Thymus (tissue), 11 donors: Measurements from ENCODE around the gene ABLIM2. TPM values are rescaled to one million over a fixed set of nuclear protein-coding genes. Genes with fewer than 3 reads are reported as not detected.

Source experiments
- DNase-seq, 9 donors: peaks; one replicate each; pipeline ENCODE4 v3.0.0-alpha.2; 2013; ENCODE audit warnings: low spot score in 9 of 9, low read depth in 6 of 9, missing footprints in 1 of 9
- H3K27ac ChIP-seq, 2 donors: one replicate each; pipeline ENCODE4 v1.5.1; 2013; ENCODE audit warnings: control low read depth in 1 of 2, low read depth in 1 of 2, low read length in 1 of 2, mild to moderate bottlenecking in 1 of 2, moderate library complexity in 1 of 2
- H3K27me3 ChIP-seq, 2 donors: one replicate each; pipeline ENCODE4 v1.5.1; 2013; ENCODE audit warnings: low read length in 1 of 2; ENCODE audit not compliant: control insufficient read depth in 2 of 2, insufficient read depth in 1 of 2
- H3K36me3 ChIP-seq, 2 donors: one replicate each; pipeline ENCODE4 v1.5.1; 2013; ENCODE audit warnings: low read length in 1 of 2, mild to moderate bottlenecking in 1 of 2, moderate library complexity in 1 of 2; ENCODE audit not compliant: control insufficient read depth in 2 of 2, insufficient read depth in 2 of 2
- H3K4me1 ChIP-seq, 2 donors: one replicate each; pipeline ENCODE4 v1.5.1; 2013; ENCODE audit warnings: low read length in 2 of 2; ENCODE audit not compliant: control insufficient read depth in 2 of 2, insufficient read depth in 2 of 2
- H3K4me3 ChIP-seq, 2 donors: one replicate each; pipeline ENCODE4 v1.5.1; 2013; ENCODE audit warnings: low read length in 2 of 2, control low read depth in 1 of 2, mild to moderate bottlenecking in 1 of 2
- H3K9me3 ChIP-seq, 2 donors: one replicate each; pipeline ENCODE4 v1.5.1; 2013; ENCODE audit warnings: low read length in 1 of 2, mild to moderate bottlenecking in 1 of 2; ENCODE audit not compliant: control insufficient read depth in 2 of 2, insufficient read depth in 1 of 2
- WGBS: extraction: QIAGEN DNeasy Blood & Tissue Kit; methylation state at CpG from one replicate; pipeline ENCODE4 v1.1.7; 2013; 5-methylcytosine and 5-hydroxymethylcytosine counted together
- polyA plus RNA-seq: library from polyadenylated mRNA; stranded (reverse); fragments of 200-250 nt; gene quantifications from one replicate; pipeline ENCODE4 v1.2.3, GENCODE V29; 2013
- total RNA-seq: library from RNA; stranded (reverse); fragments of 120-200 nt; gene quantifications from one replicate; pipeline ENCODE4 v1.2.4, GENCODE V29; 2013
- donor health status: healthy.

The ABLIM2 gene
- total and polyA plus RNA-seq, 2 donors: 1.0 to 7.4 TPM

DNA sequence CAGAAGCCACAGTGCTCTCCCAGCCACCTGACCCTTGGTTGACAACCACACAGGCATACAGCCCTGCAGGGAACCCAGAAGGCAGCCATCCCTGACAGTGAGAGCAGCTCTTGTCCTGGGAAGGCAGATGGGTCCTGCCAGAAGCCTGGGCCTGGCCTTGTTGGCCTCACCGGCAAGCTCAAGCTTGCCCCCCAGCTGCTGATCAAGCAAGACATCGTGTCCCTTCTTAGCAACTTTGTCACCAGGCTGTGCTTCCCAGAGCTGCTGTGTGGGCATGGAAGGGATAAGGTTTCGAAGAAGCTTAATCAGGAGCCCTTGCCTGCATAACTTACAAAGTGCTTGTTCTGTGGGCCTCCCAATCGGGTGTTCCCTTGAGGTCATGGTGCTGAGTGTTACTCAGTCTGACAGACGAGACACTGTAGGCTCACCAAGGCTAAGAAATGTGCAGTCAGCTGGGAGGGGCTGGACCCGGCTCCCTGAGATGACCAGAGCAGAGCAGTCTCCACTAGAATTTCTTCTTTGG lies 6.8 kb upstream of the ABLIM2 start:
- DNase-seq: no peak
- H3K27me3 ChIP-seq: peaks cover 0 to 58% of the 10 kb centered on the region in 2 donors
- H3K9me3 ChIP-seq: peaks cover 4 to 11% of the 10 kb centered on the region in 2 donors
- H3K4me1 ChIP-seq: peaks cover 0 to 7% of the 10 kb centered on the region in 2 donors
- no peak overlapping the region for H3K4me3 ChIP-seq
- no peak overlapping the region for H3K27ac ChIP-seq
- WGBS: 87% methylated on average over 6 of the region's 6 CpGs
- no peaks in the 10 kb centered on the region for H3K36me3 ChIP-seq

DNA sequence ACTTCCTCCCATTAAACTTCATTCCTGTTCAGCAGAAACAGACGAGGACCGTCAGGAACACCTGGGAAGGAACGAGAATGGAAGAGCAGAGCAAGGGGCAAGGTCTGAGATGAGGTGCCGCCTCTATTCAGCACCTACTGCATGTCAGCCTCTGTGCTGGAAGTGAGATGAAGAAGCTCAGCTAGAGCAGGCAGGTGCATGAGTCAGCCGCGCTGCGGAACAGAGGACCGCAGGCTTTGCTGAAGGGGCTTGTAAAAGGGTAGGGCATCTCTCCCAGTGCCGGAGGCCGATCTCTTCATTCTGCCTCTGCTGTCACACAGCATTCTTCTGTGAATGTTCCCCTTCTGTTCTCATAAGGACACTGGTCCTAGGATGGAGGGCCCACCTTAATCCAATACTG lies 6.1 kb upstream of the ABLIM2 start:
- Histone ChIP-seq H3K4me1 (peaks cover 3 to 10% of the 10 kb centered on the region in 2 donors), H3K36me3 (no peaks in the 10 kb centered on the region), H3K27me3 (peaks cover 0 to 63% of the 10 kb centered on the region in 2 donors), H3K9me3 (peaks cover 4 to 13% of the 10 kb centered on the region in 2 donors), H3K4me3 (no peak overlapping the region), H3K27ac (no peak overlapping the region)
- 96% methylated on average over 10 of the region's 10 CpGs for WGBS
- no peak for DNase-seq

DNA sequence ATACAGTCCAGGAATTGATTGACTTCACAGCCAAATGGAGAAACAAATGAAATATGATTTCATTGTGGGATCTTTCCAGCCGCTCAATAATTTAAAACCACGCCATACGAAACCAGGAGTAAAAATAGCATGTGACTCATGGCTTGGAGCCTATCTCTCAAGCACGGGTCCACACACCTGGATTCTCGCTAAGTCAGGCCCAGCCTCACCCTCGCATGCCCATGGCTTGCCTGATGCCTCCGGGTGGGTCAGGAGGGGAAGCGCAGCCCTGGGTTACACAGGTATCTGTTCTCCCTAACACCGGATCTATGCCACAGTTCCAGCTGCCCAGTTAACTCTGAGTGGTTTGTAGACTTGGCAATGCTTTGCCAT lies 5.6 kb upstream of the ABLIM2 start:
- H3K27ac ChIP-seq: peak overlapping the region in 1 of 2 donors; percentile 46
- peaks cover 2 to 68% of the 10 kb centered on the region in 2 donors for H3K27me3 ChIP-seq
- H3K36me3 ChIP-seq: no peaks in the 10 kb centered on the region
- H3K4me1 ChIP-seq: peaks cover 7 to 15% of the 10 kb centered on the region in 2 donors
- WGBS: 78% methylated on average over 9 of the region's 9 CpGs
- H3K9me3 ChIP-seq: peaks cover 4 to 15% of the 10 kb centered on the region in 2 donors
- no peak overlapping the region for H3K4me3 ChIP-seq
- no peak for DNase-seq

DNA sequence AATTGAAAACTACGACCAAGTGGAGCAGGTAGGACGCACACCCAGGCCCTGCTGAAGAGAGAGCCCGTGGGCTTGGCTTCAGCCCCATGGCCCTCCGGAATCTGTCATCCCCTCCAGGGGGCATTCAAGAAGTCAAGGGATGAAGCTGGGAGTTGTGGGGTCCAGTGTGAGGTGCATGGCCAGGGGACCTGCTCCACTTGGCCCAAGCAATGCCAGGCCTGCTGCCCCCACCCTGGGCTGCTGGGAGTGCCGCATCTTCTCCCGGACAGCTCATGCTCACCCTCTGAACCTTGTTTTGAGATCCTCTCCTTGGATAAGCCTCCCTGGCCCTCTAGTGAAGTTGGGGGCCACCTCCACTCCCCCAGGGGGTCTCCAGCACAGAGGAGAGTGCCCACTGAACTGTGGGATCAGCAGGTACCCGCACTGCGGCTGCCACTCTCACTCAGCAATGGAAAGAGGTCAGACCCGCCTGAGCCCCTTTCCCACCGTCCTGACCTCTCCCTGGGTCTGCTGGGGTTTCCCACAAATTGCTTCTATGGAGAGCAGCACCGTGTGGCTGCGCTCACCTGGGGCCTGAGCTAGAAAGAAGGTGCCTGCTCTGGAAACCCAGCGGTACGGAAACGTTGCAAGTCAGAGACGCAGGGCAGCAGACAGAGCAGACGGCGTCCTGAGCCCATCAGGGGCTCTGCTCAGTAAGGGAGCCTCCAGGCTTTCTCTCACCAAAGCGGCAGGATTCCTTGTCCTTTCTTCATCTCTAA lies 5.0 kb upstream of the ABLIM2 start:
- Histone ChIP-seq H3K9me3 (peaks cover 1 to 15% of the 10 kb centered on the region in 2 donors), H3K27ac (peak overlapping the region in 1 of 2 donors; percentile 66), H3K36me3 (no peaks in the 10 kb centered on the region), H3K27me3 (peaks cover 2 to 71% of the 10 kb centered on the region in 2 donors), H3K4me3 (no peak overlapping the region), H3K4me1 (peaks cover 7 to 15% of the 10 kb centered on the region in 2 donors)
- 90% methylated on average over 19 of the region's 19 CpGs for WGBS
- DNase-seq: no peak

DNA sequence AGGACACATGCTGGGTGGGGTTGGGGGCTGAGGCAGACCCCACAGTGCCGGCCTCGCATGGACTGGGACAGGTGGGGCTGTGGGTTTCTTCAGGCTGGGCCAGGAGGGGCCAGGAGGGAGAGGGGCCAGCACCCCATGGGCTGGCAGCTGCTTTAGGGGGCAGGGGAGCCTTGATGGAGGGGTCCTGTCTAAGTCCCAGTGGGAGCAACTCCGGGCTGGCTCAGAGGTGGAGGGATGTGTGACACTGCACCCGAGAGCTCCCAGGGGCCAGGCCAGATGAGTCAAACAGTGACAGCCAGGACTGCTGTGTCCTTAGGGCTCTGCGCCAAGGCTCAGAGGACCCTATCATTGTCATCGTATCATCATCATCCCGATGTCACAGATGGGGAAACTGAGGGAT lies 4.4 kb upstream of the ABLIM2 start:
- Histone ChIP-seq H3K9me3 (peaks cover 0 to 11% of the 10 kb centered on the region in 2 donors), H3K27me3 (peaks cover 5 to 76% of the 10 kb centered on the region in 2 donors), H3K36me3 (no peaks in the 10 kb centered on the region), H3K4me3 (no peak overlapping the region), H3K4me1 (peaks cover 7 to 20% of the 10 kb centered on the region in 2 donors), H3K27ac (no peak overlapping the region)
- WGBS: 91% methylated on average over 7 of the region's 7 CpGs
- DNase-seq: no peak

DNA sequence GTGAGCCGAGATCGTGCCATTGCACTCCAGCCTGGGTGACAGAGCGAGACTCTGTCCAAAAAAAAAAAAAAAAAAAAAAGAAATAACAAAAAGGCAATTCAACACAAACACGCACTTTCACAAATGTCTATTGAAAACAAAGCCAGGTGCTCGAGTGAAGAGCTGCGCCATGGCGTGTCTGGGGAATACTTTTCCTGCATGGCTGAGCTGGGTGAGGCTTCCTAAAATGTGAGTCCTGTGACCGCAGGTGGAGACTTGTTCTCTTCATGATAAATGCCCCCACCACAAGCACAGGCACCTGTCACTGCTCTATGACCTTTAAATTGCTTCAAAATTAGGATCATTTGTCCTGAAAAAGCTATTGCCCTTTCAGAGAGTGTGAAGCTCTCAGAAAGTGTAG lies 4.0 kb upstream of the ABLIM2 start:
- Histone ChIP-seq H3K4me1 (peaks cover 10 to 23% of the 10 kb centered on the region in 2 donors), H3K27me3 (peaks cover 9 to 76% of the 10 kb centered on the region in 2 donors), H3K4me3 (no peak overlapping the region), H3K9me3 (peaks cover 0 to 11% of the 10 kb centered on the region in 2 donors), H3K27ac (no peak overlapping the region), H3K36me3 (no peaks in the 10 kb centered on the region)
- WGBS: 93% methylated on average over 8 of the region's 8 CpGs
- peak in 1 of 9 donors; percentile 15 for DNase-seq

DNA sequence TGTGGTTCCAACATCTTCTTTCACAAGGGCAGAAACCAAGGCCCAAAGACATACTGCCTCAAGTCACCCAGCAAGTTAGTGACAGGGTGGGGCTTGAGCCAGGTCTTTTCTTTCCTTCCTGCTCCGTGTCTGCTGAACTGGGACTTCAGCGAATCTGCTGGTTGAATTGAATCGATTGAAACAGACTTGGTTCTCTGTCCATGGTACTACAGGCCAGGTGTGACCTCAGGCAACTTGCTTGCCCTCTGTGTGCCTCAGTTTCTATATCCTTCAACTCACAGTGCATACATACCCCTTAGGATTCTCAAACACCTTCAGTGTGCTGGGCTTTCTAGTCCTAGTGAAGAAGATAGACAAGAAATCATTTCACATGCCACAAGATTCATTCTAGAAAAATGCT lies 2.0 kb upstream of the ABLIM2 start:
- DNase-seq: no peak
- H3K4me1 ChIP-seq: peaks cover 10 to 23% of the 10 kb centered on the region in 2 donors
- peaks cover 15 to 91% of the 10 kb centered on the region in 2 donors for H3K27me3 ChIP-seq
- peak overlapping the region in 1 of 2 donors; percentile 15 for H3K27ac ChIP-seq
- H3K4me3 ChIP-seq: no peak overlapping the region
- no peaks in the 10 kb centered on the region for H3K36me3 ChIP-seq
- 87% methylated on average over 3 of the region's 3 CpGs for whole genome bisulfite sequencing
- peaks cover 0 to 7% of the 10 kb centered on the region in 2 donors for H3K9me3 ChIP-seq

DNA sequence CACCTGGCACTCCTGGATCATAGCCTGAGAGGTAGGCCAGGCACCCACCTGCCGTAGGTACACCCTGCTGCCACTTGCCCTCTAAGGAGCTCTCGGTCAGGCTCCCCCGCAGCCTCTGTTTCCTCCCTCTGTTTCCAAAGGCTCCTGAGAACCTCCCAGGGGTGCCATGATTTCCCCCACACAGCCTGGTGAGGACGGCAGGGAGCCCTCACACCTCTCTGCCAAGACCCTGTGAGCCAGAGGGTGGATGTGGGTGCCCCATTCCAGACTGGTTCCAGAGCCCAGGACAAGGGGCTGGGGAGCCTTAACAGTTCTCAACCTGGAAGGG lies 1.6 kb upstream of the ABLIM2 start:
- H3K4me3 ChIP-seq: no peak overlapping the region
- no peak for DNase-seq
- no peaks in the 10 kb centered on the region for H3K36me3 ChIP-seq
- H3K4me1 ChIP-seq: peaks cover 10 to 23% of the 10 kb centered on the region in 2 donors
- peaks cover 0 to 7% of the 10 kb centered on the region in 2 donors for H3K9me3 ChIP-seq
- no peak overlapping the region for H3K27ac ChIP-seq
- peaks cover 15 to 91% of the 10 kb centered on the region in 2 donors for H3K27me3 ChIP-seq
- WGBS: over 99% methylated on average over 4 of the region's 4 CpGs

DNA sequence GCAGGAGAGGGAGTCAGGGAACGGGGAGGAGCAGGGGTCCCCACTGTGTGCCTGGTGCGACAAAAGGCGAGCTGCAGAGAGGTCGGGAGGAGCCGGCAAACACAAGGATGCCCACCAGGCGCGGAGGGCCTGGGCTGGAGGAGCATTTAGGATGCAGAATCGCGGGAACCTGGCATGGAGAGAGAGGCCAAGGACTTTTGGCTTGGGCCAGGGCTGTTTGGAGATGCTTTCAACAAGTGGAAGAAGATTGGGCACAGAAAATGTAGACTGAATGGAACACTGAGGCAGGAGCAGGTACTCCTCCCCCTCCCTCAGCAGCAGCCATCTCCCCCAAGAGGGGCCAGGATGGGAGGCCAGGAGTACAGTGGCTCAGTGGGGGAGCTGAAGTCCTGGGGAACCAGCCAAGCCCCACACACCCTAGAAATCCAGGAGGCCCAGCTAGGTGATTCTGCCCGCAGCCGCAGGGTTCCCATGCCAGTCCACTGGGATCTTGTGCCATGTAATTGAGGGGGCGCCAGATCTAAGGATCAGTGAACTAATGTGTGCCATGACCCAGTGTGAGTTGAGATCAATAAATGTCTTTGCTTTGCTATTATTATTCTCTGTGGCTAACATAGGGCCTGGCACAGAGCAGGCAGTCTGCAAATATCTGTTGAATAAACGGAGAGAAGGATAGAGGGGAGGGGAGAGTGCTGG lies 1.1 kb upstream of the ABLIM2 start:
- Histone ChIP-seq H3K36me3 (no peaks in the 10 kb centered on the region), H3K27ac (no peak overlapping the region), H3K9me3 (peaks cover 0 to 7% of the 10 kb centered on the region in 2 donors), H3K4me1 (peaks cover 10 to 23% of the 10 kb centered on the region in 2 donors), H3K4me3 (peak overlapping the region; percentile 70 to 75), H3K27me3 (peaks cover 15 to 91% of the 10 kb centered on the region in 2 donors)
- DNase-seq: no peak
- WGBS: 43% methylated on average over 13 of the region's 13 CpGs
